WTC11 (cell line): Measurements from ENCODE around the gene ILDR2.

Experiments used
- ATF3 ChIP-seq: sonication (generic); formaldehyde crosslinking; conservative IDR thresholded peaks from 2 replicates; pipeline ENCODE4 v1.8.1; 2022; ENCODE audit warnings: mild to moderate bottlenecking, missing genetic modification reagents
- CTCF ChIP-seq: fragments of 200-600 bp; IDR thresholded peaks from 2 replicates; pipeline ENCODE4 v1.8.0; 2022; ENCODE audit warnings: antibody characterized with exemption
- E2F4 ChIP-seq: sonication (generic); formaldehyde crosslinking; IDR thresholded peaks from 2 replicates; pipeline ENCODE4 v1.8.1; 2022; ENCODE audit warnings: low read depth, mild to moderate bottlenecking, moderate library complexity, missing genetic modification reagents, borderline replicate concordance
- E2F5 ChIP-seq: sonication (generic); formaldehyde crosslinking; IDR thresholded peaks from 2 replicates; pipeline ENCODE4 v1.8.1; 2022; ENCODE audit warnings: mild to moderate bottlenecking, moderate library complexity, missing genetic modification reagents
- ETV6 ChIP-seq: sonication (generic); formaldehyde crosslinking; IDR thresholded peaks from 2 replicates; pipeline ENCODE4 v1.8.1; 2022; ENCODE audit warnings: mild to moderate bottlenecking, missing genetic modification reagents
- FOXP1 ChIP-seq: sonication (generic); formaldehyde crosslinking; IDR thresholded peaks from 2 replicates; pipeline ENCODE4 v1.8.0; 2022; ENCODE audit warnings: missing genetic modification reagents, mild to moderate bottlenecking, moderate library complexity, borderline replicate concordance
- HMGXB4 ChIP-seq: sonication (generic); formaldehyde crosslinking; IDR thresholded peaks from 2 replicates; pipeline ENCODE4 v1.8.1; 2023; ENCODE audit warnings: mild to moderate bottlenecking, moderate library complexity, missing genetic modification reagents
- IRF1 ChIP-seq: sonication (generic); formaldehyde crosslinking; IDR thresholded peaks from 2 replicates; pipeline ENCODE4 v1.8.0; 2023; ENCODE audit warnings: missing genetic modification reagents
- MAX ChIP-seq: sonication (generic); formaldehyde crosslinking; IDR thresholded peaks from 2 replicates; pipeline ENCODE4 v1.8.0; 2022; ENCODE audit warnings: mild to moderate bottlenecking, missing genetic modification reagents
- MLX ChIP-seq: sonication (generic); formaldehyde crosslinking; IDR thresholded peaks from 2 replicates; pipeline ENCODE4 v1.8.1; 2023; ENCODE audit warnings: mild to moderate bottlenecking, missing genetic modification reagents, moderate library complexity
- NFATC4 ChIP-seq: fragments of 250-450 bp; sonication (Bioruptor Pico); IDR thresholded peaks from 2 replicates; pipeline ENCODE4 v1.9.0; 2021; ENCODE audit warnings: mild to moderate bottlenecking
- NR2C2 ChIP-seq: sonication (generic); formaldehyde crosslinking; IDR thresholded peaks from 2 replicates; pipeline ENCODE4 v1.8.0; 2022; ENCODE audit warnings: mild to moderate bottlenecking, missing genetic modification reagents

GRCh38 chr1:166988974-166989515, 13.7 kb upstream of the ILDR2 start, which contains the start of gene MAEL:
- TF ChIP-seq NFATC4 (CRISPR knock-in tag) (no peak), E2F5 (CRISPR knock-in tag) (no peak), MAX (CRISPR knock-in tag) (no peak), FOXP1 (no peak), NR2C2 (no peak), HMGXB4 (no peak), CTCF (no peak), ETV6 (CRISPR knock-in tag) (no peak), ATF3 (CRISPR knock-in tag) (no peak), E2F4 (CRISPR knock-in tag) (no peak), IRF1 (no peak), MLX (CRISPR knock-in tag) (no peak)
